HG02870 (cell line): ENCODE data around the gene SLC24A3.

Experiments
- ATAC-seq: cut with Tn5 transposase; IDR thresholded peaks from one replicate; pipeline ENCODE4 v1.9.1; 2021; ENCODE audit warnings: mild to moderate bottlenecking, moderate library complexity; ENCODE audit not compliant: unreplicated experiment

Gene SLC24A3

DNA sequence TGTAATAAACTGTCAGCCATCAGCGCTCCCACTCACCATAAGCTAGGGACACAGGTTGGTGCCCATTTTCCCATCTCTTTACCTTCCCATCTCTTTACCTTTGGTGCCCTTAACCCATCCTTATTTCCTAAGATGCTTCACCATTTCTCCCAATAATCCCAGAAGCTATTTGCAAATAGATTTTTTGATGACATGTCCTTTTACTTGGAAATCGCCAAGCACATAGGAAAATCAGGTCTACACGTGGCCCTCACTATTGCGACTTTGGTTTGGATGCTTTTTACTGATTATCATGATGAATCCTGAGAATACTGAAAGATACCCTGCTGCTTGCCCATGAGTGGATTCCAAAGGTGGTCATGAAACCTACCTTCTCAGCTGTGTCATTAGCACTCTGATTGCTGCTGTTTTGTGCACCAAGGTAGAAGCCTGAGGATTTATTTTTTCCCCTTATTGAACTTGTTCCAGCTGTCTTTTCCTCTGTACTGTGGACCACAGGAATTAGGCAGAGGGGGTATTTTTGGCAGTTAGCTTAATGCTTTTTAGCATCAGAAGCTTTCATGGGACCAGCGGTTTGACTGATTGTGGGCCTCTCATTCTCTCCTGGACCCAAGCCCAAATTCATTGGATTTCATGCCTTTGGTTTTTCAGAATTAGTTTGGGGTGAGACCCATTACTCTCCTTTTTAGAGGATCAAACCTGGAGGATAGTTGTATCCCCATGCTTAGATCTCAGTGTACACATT, 316.0 kb downstream of the SLC24A3 start:
- ATAC-seq: no peak

- ATAC-seq: no peak
These were observed 317.6 kb downstream of the SLC24A3 start for GRCh38 chr20:19530006-19530405.

GRCh38 chr20:19531446-19531845, 319.0 kb downstream of the SLC24A3 start:
- no peak for ATAC-seq

- ATAC-seq: no peak
These were observed 326.1 kb downstream of the SLC24A3 start for GRCh38 chr20:19538556-19538955.

DNA sequence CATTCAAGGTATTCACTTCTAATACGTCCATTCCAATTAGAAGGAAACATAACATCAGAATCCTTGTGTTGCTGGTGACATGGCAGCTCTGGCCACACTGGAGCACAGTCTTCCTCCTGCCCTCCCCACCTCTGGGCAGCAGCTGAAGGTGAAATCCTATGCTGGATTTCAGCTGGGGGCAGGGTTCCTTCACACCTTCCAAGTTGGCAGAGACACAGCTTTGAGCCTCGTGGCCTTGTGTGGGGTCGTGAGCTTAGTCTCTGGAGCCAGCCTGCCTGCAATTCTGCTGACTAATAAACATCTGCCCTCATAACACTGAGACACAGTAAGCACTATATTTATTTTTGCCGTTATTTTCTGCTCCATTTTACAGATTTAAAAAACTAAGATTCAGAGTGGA, 326.7 kb downstream of the SLC24A3 start:
- ATAC-seq: no peak

- no peak for ATAC-seq
These were observed 327.9 kb downstream of the SLC24A3 start for GRCh38 chr20:19540392-19540791.

GRCh38 chr20:19543101-19543500, 330.7 kb downstream of the SLC24A3 start:
- ATAC-seq: no peak

DNA sequence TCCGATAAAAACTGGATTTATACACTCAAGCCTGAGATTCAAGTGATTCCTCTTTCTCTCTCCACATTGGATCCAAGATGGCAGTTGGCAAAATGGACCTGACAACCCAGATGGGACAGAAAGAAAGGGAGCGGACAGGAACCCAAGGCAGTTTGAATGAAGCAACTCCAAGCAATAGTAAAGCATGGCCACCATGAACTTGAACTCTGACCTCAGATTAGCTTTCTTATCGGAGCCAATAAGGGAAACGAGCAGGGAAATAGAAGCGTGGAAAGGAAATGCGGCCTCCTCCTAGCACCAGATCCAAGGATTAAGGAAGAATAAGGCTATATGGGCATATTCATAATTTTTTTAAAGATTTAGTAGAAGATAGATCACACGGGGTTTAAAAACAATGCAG, 332.2 kb downstream of the SLC24A3 start:
- no peak for ATAC-seq

GRCh38 chr20:19546648-19547047, 334.2 kb downstream of the SLC24A3 start:
- ATAC-seq: no peak

DNA sequence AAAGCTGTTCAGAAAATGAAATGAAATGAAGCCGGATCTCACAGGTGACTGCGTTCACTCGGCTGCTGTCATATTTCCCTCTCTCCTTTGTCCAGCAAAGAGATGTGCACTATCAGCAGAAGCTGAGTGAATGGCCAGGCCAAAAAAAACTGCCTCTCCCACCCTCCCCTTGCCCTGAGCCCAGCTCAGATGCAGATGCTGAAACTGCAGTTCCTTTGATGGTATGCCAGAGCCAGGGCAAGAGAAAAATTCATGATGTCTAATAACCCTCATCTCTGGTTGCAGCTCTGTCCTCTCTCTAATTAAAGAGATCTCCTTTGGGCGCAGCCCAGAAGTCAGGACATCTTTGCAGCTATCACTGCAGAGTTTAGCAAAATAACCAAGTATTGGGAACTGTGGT, 335.1 kb downstream of the SLC24A3 start:
- ATAC-seq: no peak

DNA sequence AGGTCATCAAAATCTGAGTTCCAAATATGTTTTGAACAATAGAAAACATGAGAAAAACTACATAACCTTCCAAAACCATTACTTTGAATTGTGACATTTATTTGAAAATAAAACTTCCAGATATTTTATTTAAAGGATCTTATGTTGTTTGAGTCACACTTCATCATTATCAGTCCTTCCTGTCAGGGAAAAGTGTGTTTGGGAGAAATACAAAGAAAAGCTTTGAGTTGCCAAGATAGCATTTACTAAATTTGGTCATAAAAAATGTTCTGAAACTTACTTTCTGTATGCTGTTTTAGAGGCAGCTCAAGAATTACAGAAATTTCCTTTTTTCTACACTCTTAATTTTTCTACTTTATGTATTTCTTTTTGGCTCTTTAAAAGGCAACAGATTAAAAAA, 337.5 kb downstream of the SLC24A3 start:
- ATAC-seq: no peak

GRCh38 chr20:19552221-19553180, 340.1 kb downstream of the SLC24A3 start:
- no peak for ATAC-seq

GRCh38 chr20:19554666-19555065, 342.2 kb downstream of the SLC24A3 start:
- ATAC-seq: no peak

- no peak for ATAC-seq
These were observed 343.3 kb downstream of the SLC24A3 start for GRCh38 chr20:19555726-19556125.

- no peak for ATAC-seq
These were observed 344.8 kb downstream of the SLC24A3 start for GRCh38 chr20:19557291-19557690.

- no peak for ATAC-seq
These were observed 348.5 kb downstream of the SLC24A3 start for GRCh38 chr20:19560881-19561480.

DNA sequence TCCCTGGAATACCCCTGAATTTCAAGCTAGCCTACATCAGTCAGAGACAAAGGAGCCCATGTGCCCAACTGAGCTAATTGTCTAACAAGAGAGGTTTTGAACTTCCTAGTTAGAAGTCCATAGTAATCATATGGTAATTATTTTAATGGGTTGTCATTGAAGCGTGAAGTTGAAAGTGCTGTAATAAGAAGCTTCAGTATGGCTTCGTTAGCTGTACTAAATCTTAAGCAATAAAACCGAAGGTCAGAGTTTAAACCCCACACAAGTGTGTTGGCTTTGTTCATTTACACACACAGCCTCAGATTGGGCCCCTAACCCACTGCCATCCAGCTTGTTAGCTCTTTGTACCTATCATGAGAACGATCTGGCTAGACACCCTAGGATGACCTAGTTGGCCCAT, 350.0 kb downstream of the SLC24A3 start:
- no peak for ATAC-seq

DNA sequence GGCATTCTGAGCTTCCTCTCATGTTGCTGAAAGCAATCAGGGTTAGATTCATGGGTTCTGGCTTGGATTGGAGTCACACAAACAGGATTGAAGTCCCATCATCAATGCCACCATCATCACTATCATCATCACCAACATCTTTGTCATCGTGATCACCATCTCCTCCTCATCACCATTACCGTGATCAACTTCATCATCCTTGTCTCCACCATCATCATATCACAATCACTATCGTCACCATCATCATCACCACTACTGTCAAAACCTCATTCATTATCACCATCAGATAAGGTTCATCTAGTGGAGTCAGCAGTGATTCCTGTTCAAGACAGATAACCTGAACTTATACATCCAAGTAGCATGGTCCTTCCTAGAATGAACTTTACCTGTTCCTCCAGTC, 351.8 kb downstream of the SLC24A3 start:
- ATAC-seq: no peak

DNA sequence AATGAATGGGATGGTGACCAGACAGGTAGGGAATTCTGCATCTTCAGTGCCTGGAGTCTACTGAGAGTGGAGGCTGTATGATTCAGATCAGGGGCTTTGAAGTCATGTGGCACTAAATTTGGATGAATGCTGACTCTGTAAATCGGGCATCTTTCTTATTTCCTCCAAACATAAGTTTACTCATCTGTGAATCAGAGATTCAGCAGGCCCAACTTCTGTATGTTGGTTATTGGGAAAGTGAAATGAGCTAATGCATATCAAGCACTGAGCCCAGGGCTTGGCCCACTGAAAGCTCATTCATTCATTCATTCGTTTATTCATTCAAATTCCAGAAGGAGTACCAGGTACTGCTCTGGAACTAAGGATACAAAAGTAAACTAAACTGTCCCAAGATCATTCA, 353.3 kb downstream of the SLC24A3 start:
- no peak for ATAC-seq

GRCh38 chr20:19566226-19566945, 353.9 kb downstream of the SLC24A3 start:
- ATAC-seq: no peak

GRCh38 chr20:19568128-19568527, 355.7 kb downstream of the SLC24A3 start:
- no peak for ATAC-seq
